GM21717 (cell line): Measurements from ENCODE around the gene NOB1.

Source experiments
- ATAC-seq: cut with Tn5 transposase; IDR thresholded peaks from one replicate; pipeline ENCODE4 v1.9.1; 2021; ENCODE audit warnings: mild to moderate bottlenecking, moderate library complexity; ENCODE audit not compliant: unreplicated experiment

NOB1 gene

DNA sequence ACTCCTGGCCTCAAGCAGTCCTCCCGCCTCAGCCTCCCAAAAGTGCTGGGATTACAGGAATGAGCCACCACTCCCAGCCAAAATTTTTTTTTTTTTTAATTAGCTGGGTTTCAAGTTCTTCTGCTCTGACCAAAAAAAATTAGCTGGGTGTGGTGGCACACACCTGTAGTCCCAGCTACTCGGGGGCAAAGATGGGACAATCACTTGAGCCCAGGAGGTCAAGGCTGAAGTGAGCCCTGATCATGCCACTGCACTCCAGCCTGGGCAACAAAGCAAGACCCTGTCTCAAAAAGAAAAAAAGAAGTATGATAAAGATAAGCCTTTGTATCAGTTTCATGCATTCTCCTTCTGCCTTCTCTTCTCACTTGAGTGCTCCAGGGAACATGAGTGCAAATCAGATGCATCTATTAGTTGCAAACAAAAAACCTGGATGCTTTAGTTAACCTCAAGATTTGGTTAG, 30.3 kb downstream of the NOB1 start:
- no peak for ATAC-seq

DNA sequence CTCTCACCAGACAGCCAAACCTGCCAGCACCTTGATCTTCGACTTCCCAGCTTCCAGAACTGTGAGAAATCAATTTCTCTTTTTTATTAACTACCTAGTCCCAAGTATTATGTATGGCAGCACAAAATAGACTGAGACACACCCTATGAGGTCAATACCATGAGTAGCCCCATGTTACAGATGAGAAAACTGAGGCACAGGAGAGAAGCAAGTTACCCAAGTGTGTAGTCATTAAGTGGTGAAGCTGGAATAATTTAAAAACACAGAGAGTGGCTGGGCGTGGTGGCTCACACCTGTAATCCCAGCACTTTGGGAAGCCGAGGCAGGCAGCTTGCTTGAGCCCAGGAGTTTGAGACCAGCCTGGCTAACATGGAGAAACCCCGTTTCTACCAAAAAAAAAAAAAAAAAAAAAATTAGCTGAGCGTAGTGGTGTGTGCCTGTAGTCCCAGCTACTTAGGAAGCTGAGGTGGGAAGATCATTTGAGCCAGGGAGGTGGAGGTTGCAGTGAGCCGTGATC, 33.2 kb downstream of the NOB1 start:
- no peak for ATAC-seq

DNA sequence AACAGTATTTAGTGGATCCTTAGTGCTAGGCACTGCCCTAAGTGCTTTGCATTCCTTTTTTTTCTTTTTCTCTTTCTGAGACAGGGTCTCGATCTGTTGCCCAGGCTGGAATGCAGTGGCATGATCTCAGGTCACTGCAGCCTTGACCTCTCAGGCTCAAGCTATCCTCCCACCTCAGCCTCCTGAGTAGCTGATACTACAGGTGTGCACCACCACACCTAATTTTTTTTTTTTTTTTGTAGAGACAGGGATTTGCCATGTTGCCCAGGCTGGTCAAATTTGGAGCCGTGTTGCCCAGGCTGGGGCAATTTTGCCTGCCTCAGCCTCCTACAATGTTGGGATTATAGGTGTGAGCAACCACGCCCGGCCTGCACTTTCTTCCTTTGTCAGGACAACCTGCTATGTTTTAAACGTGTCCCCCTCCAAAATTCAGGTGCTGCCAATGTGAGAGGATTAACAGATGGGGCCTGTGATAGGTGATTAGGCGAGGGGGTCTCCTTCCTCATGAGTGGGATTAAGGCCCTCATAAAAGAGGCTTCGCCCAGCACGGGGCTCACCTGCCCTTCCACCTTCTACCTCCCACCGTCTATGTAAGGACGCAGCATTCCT, 33.8 kb downstream of the NOB1 start:
- no peak for ATAC-seq

DNA sequence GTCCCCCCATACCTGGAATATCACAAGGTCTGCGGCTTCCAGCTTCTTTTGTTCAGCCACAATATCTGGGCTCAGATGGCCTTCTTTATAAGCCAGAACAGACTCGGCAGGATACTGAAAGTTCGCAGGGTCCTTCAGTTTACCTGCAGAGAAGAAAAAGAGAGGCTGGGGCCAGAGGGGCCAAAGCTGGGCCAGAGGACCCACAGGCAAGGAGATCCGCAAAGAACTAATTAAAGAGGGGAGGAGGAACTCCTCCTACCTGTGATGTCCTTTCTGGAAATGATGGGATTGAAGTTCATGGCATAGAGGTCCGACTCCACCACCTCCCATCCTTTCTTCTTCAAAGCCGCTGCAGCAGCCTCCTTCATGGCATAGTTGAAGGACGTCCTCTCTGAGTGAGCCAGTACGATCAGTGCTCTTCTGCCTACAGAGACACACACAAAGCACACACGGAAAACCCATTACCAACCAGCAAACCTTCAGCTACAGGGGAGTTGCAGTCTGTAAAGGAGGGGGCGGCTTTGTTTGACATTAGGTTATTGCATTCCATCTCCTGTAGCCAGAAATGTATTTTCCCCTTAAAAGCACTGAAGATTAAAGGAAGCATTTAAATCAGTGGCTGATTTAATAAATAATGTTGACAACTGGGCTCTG, 36.5 kb downstream of the NOB1 start:
- no peak for ATAC-seq

DNA sequence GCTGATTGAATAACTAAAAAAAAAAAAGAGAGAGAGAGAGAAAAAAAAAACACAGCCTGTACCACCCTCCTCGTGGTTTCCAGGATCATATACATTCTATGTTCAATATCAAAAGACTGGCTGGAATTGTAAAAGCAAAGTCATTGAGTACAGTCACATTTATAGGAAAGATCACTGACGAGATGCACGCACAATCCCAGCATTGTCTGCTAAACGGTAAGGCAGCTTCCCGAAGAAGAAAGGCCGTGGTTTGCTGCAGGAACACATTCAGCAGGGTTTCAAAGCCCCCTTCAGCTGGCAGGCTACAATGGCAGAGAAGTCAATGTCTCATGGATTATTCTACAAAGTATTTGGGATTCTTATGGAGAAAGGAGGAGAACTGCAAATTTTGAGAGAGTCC, 37.7 kb downstream of the NOB1 start:
- ATAC-seq, result no peak

DNA sequence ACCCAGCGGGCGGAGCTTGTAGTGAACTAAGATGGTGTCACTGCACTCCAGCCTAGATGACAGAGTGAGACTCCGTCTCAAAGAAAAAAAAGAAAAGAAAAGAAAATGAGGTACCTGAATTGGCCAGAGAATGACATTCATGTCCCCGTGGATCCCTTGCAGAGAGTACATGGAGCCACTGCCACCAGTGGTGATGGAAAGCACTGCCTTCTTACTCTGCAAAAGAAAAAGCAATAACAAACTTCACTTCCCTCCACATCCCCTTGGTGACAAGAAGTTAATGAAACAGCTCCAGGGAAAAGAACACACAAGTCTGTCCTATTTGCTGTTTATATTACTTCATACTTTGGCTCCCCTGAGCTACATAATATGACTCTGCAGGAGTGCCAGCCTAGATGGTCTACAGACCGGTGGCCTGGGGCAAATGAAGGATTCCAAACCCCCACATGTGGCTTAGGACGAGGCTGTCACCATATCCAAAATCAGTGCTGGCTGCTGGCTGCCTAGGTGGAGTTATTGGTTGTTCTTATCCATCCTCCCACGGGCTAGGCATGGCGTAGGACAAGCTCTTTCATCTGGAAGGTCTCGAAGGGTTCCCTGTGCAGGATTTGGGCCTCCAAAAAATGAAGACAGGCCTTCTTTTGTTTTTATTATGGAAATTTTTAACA, 41.7 kb downstream of the NOB1 start:
- no peak for ATAC-seq

DNA sequence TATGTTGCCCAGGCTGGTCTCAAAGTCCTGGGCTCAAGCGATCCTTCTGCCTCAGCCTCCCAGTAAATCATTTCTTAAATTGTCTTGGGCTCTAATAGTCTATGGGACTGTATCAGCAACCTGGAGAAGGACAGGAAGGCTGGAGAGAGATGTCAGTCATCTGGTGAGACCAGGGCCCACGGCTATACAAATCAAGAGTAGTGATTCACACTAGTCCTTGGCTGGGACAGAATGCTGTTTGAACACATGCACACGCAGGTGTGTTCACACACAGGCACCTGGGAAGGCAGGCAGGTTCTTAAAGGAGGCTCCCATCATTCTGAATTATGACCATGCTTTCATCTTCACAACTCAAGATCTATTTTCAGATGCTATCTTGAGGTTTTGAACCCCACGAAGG, 42.4 kb downstream of the NOB1 start:
- ATAC-seq, result no peak

DNA sequence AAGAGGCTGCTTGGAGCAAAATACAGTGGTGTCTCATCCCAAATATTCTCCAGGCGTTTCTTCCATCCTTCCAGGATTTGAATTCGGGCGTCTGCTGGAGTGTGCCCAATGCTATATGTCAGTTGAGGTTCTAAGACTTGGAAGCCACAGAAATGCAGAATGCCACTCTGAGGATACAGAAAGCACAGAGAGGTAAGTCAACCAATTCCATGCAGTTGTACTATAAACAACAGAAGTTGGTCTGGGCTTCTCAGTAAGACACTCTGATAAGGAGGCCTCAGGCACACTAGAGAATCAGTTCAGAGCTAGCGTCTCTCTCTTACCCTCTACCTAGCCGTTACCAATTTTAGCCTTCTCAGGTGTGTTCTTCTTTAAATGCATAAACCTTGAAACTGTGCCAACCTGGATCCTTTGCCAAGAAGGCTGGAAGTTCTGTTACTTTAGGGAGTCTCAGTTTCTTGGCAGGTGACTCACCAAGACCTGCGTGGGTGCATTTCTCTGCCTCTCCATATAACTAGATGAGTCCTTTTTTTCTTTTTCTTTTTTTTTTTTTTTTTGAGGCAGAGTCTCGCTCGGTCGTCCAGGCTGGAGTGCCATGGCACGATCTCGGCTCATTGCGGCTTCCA, 43.5 kb downstream of the NOB1 start:
- no peak for ATAC-seq

DNA sequence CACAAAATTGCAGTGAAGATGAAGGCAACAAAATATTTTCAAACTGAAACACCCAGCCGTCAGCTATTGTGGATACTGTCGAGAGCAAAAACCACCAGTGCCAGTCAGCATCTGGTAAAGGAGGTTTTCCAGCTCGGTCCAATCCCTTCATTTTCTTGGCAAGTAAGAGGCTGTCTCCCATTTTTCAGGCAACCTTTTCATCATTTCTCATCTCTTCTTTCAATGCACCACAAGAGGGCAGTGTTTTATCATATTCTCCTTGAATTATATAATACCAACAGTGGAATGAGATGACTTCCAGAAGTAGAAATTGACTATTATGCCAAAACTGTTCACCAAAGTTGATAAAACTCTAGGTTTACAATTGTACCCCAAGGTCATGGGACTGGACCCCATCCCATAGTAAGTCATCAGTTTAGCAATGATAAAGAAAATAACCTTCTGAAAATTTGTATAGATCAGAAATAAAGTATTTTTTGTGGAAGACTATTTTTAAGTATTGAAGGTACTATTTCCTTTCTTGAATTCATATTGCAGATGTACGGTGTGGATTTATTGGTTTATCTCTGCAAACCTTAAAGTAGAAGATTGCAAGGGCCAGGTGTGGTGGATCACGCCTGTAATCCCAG, 45.2 kb downstream of the NOB1 start:
- ATAC-seq, result no peak

DNA sequence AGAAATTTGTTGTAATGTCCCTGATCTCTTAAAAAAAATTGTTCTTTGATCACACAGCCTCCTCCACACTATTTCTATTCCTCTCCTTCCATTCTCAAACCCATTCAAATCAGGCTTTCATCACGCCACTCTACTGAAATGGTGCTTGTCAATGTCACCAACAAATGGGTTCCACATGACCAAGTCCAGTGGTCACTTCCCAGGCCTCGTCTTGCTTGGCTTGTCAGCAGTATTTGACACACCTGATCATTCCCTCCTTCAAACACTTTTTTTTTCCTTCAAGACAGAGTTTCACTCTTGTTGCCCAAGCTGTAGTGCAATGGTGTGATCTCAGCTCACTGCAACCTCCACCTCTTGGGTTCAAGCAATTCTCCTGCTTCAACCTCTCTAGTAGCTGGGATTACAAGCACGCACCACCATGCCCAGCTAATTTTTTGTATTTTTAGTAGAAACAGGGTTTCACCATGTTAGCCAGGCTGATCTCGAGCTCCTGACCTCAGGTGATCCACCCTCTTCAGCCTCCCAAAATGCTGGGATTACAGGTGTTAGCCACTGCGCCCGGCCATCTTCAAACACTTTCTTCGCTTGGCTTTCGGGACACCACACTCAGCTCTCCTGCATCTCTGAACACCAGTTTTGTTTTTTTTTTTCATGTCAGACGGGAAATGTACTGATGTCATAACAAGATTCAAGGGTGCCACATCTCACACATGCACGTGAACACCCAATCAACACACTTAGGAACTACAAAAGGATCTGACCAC, 46.6 kb downstream of the NOB1 start:
- ATAC-seq, result no peak

DNA sequence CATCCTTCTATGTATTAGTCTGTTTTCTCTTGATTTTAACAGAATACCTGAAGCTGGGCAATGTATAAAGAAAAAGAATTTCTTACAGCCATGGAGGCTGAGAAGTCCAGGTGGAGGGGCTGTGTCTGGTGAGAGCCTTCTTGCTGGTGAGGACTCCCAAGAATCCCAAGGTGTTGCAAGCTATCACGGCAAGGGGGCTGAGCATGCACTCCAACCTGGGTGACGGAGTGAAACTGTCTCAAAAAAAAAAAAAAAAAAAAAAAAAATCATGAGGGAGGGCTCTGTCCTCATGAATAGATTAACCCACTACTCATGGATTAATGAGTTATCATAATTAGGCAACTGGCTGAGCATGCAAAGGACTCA, 47.8 kb downstream of the NOB1 start:
- no peak for ATAC-seq

DNA sequence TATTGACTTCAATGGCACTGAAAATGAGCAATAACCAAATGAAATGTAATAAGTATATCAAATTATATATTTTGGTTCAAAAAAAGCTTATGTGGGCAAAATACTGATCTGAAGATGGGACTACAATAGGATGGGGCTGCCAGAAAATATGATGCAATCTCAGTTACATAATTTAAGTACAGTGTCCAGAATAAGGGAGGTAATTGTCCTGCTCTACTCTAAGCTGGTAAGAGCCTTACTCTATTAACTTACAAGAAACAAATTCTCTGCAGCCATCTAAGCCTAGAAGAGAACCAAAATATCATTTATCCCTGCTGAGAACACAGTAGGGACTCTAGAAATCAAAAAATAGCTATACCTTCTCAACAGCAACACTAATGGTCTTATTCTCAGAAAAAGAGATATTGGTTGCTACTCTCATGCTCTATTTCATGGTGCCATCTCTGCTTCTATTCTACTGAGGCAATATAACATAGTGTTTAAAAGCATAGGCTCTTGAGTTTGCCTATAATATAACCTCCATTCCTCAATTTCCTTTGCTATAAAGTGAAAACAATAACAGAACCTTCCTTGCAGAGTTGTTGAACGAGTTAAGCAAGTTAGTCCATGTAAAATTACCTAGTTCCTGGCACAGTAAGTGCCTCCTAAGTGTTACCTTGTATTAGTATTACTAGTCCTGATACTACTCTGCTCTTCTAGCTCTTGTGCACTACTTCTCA, 48.3 kb downstream of the NOB1 start:
- no peak for ATAC-seq

DNA sequence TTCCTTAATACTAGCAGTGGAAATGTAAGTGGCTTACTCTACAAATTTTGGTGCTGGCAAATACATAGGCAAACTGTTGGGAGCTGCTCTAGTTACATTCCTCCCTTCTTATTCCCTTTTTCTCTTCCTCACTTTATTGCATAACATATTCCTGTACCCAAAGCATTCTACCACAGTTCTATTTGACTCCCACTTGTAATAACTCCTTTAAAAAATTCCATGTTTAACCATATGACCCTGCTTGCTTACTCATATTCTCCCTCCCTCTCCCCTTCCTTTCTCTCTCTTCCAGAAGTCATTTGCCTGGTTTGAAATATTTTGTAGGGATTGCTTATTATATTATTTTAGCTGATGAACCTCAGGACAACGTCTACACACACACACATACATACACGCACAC, 51.1 kb downstream of the NOB1 start:
- no peak for ATAC-seq

DNA sequence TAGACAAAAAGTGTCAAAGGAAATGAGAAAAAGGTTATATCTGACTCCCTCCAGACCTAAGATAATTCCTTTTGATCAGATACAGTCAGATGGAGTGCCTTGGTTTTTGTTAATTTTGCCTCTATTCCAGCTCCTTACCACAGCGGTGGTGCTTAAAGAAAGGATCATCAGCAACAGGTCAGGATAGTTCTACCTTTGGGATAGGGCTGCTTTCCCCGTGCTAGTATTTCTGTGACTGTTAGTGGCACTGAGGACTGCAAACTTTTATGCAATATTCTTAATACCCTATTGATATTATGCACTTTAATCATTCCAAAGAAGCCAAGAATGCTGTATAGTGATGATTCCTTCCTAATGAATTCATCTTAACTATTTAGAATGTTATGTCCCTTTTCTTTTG, 52.9 kb downstream of the NOB1 start:
- ATAC-seq, result no peak

DNA sequence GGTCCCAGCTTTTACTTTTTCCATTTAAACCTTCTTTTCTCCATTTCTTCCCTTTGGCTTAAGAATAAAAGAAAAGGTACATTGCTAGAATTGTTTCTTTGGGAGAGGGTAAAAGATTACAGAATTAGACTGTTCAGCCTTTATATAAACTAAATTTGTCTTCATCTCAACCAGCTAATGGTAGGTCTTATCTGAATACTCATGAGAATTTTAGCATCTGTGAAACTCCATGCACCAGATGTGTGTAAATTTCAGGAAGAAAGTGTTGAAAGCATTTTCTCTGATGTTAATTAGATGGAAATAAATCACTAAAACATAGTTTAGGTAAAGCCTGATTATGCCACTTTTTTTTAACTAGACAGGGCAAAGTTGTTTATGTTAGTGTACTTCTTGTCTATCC, 53.3 kb downstream of the NOB1 start:
- ATAC-seq, result no peak

DNA sequence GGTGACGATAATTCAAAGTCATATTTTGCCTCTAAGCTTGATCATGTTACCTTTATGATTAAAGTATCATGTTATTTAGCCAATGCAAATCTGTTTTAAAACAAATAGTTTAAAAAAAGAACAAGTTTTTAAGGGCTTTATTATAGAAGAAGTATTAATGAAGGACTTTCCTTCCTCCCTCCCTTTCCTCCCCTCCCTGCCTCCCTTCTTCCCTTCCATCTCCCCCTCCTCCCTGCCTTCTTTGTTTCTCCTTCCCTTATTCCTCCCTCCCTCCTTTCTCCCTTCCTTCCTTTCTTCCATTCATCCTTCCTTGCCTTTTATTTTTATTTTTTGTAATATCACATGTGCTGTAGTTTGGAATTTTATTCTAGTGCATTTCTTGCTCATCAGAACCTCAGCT, 54.8 kb downstream of the NOB1 start:
- no peak for ATAC-seq

DNA sequence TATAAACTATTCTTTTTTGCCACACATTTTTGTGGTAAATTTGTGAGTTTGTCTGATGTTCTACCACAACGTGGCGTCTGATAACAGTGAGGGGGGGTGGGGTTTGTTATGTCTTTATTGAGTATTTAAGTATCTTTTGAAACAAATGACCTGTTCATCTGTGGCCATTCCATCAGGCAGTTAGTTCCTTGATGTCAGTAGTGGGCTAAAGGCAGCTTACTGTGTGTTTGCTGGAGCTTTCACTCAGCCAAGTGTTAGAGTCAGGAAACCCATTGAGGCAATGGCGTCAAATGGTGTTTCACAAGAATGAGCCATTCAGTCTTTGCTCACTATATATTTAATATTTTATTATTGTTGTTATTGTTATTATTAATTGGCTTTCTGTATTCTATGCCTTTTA, 56.3 kb downstream of the NOB1 start:
- no peak for ATAC-seq

DNA sequence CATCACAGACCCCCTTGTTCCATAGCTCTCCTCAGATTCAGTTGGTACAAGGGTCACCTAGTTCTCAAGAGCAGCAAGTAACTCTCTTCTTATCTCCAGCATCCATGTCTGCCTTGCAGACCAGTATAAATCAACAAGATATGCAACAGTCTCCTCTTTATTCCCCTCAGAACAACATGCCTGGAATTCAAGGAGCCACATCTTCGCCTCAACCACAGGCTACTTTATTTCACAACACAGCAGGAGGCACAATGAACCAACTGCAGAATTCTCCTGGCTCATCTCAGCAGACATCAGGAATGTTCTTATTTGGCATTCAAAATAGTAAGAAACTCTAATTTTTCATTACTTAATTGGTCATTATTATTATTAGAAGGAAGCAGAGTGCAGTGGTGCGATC, 60.8 kb downstream of the NOB1 start:
- ATAC-seq, result no peak

DNA sequence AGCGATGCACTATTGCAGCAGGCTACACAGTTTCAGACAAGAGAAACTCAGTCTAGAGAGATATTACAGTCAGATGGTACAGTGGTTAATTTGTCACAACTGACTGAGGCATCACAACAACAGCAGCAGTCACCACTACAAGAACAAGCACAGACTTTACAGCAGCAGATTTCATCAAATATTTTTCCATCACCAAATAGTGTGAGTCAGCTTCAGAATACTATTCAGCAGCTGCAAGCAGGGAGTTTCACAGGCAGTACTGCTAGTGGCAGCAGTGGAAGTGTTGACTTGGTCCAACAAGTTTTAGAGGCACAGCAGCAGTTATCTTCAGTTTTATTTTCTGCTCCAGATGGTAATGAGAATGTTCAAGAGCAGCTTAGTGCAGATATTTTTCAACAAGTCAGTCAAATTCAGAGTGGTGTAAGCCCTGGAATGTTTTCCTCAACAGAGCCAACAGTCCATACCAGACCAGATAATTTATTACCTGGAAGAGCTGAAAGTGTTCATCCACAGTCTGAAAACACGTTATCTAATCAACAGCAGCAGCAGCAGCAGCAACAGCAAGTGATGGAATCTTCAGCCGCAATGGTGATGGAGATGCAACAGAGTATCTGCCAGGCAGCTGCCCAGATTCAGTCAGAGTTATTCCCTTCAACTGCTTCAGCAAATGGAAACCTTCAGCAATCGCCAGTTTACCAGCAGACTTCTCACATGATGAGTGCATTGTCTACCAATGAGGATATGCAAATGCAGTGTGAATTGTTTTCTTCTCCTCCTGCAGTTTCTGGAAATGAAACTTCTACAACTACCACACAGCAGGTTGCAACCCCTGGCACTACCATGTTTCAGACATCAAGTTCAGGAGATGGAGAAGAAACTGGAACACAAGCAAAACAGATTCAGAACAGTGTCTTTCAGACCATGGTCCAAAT, 62.5 kb downstream of the NOB1 start:
- no peak for ATAC-seq
